K562 (cell line): ENCODE results near the gene NUDT21. TPM values are rescaled to one million over a fixed set of nuclear protein-coding genes. Genes with fewer than 3 reads are reported as not detected.

Experiments used
- ARID1B ChIP-seq: fragments of 450-650 bp; IDR thresholded peaks from 2 replicates; pipeline ENCODE4 v1.6.1; 2016; ENCODE audit warnings: antibody characterized with exemption, mild to moderate bottlenecking, inconsistent platforms
- BRCA1 ChIP-seq, 2 experiments: fragments of 450-650 bp in 1 of 2; sonication (generic) in 1 of 2; formaldehyde crosslinking in 1 of 2; IDR thresholded peaks; 2 replicates each; pipeline versions ENCODE4 v1.5.0 to v1.6.1; 2017 to 2020; ENCODE audit warnings: mild to moderate bottlenecking in 1 of 2, missing genetic modification reagents in 1 of 2
- BRD9 ChIP-seq: fragments of 450-650 bp; IDR thresholded peaks from 2 replicates; pipeline ENCODE4 v1.6.1; 2018; ENCODE audit warnings: low read depth; ENCODE audit not compliant: partially characterized antibody
- CC2D1A ChIP-seq: fragments of 450-650 bp; IDR thresholded peaks from 2 replicates; pipeline ENCODE4 v1.6.1; 2017; ENCODE audit warnings: mild to moderate bottlenecking
- COPS2 ChIP-seq: fragments of 450-650 bp; conservative IDR thresholded peaks from 2 replicates; pipeline ENCODE4 v1.6.1; 2016; ENCODE audit warnings: mild to moderate bottlenecking, moderate library complexity
- CUX1 ChIP-seq: fragments of 200-800 bp; sonication (Bioruptor generic); IDR thresholded peaks from 2 replicates; pipeline ENCODE4 v1.6.1; 2016; ENCODE audit warnings: missing genetic modification characterization, missing compliant biosample characterization
- ELF4 ChIP-seq: fragments of 450-650 bp; formaldehyde crosslinking; IDR thresholded peaks from 2 replicates; pipeline ENCODE4 v1.4.0; 2022; ENCODE audit warnings: missing genetic modification characterization
- EWSR1 ChIP-seq: fragments of 450-650 bp; IDR thresholded peaks from 2 replicates; pipeline ENCODE4 v1.6.1; 2018; ENCODE audit warnings: borderline replicate concordance, mild to moderate bottlenecking, low read depth, moderate library complexity; ENCODE audit not compliant: partially characterized antibody
- FIP1L1 ChIP-seq: fragments of 200-400 bp; formaldehyde crosslinking; IDR thresholded peaks from 2 replicates; pipeline ENCODE4 v1.6.1; 2018; ENCODE audit warnings: mild to moderate bottlenecking, low read depth, low read length; ENCODE audit not compliant: poor library complexity, severe bottlenecking
- FOXJ2 ChIP-seq: fragments of 200-800 bp; sonication (Bioruptor generic); IDR thresholded peaks from 2 replicates; pipeline ENCODE4 v1.6.1; 2016; ENCODE audit warnings: missing genetic modification characterization, missing compliant biosample characterization
- MEF2D ChIP-seq: conservative IDR thresholded peaks from 2 replicates; pipeline ENCODE4 v1.6.1; 2016; ENCODE audit warnings: low read depth, missing genetic modification characterization, missing compliant biosample characterization
- MXI1 ChIP-seq: IDR thresholded peaks from 2 replicates; pipeline ENCODE4 v1.6.1; 2011; ENCODE audit warnings: low read depth, mild to moderate bottlenecking, improper control_type of control experiment, low read length
- POLR2A ChIP-seq: fragments of 450-650 bp; conservative IDR thresholded peaks from 2 replicates; pipeline ENCODE4 v1.6.1; 2016
- PTBP1 ChIP-seq: fragments of 200-400 bp; formaldehyde crosslinking; IDR thresholded peaks from 2 replicates; pipeline ENCODE4 v1.6.1; 2017; ENCODE audit warnings: low read depth, low read length
- TBL1XR1 ChIP-seq, 2 experiments: IDR thresholded peaks; 2 replicates each; pipeline ENCODE4 v1.6.1; 2012; ENCODE audit warnings: improper control_type of control experiment in 2 of 2, low read length in 2 of 2, mild to moderate bottlenecking in 1 of 2
- TBP ChIP-seq: optimal IDR thresholded peaks from 2 replicates; pipeline ENCODE3; 2011; ENCODE audit warnings: low read depth, low read length, improper control_type of control experiment
- TEAD4 ChIP-seq, 2 experiments: sonication (generic) in 1 of 2; formaldehyde crosslinking in 1 of 2; IDR thresholded peaks; 2 replicates each; pipeline versions ENCODE4 v1.6.1 to v1.8.0; 2012 to 2022; ENCODE audit warnings: borderline replicate concordance in 1 of 2, inconsistent platforms in 1 of 2, low read length in 1 of 2, mild to moderate bottlenecking in 1 of 2, missing genetic modification reagents in 1 of 2
- ZNF239 ChIP-seq: fragments of 250-450 bp; sonication (Bioruptor Pico); IDR thresholded peaks from 2 replicates; pipeline ENCODE4 v1.4.0; 2020; ENCODE audit warnings: mild to moderate bottlenecking
- polyA plus RNA-seq, 8 experiments: library from polyadenylated mRNA; depleted of rRNA in 4 of 8; stranded (reverse) in 5 of 8; unstranded in 3 of 8; fragments of >200 nt; fragmentation: Nextera tagmentation in 2 of 8; fragmentation: Illumina TruSeq in 1 of 8; extraction: Ambion mirVana in 2 of 8; extraction: Trizol in 1 of 8; gene quantifications; 2 replicates each; pipeline versions ENCODE4 v1.2.1 to v1.2.3, GENCODE V29; 2011 to 2014; ENCODE audit warnings: inconsistent platforms in 1 of 8, missing spikeins in 1 of 8
- total RNA-seq, 7 experiments: library from RNA; depleted of rRNA in 6 of 7; stranded (reverse); fragments of >200 nt in 6 of 7; fragmentation: Illumina TruSeq in 2 of 7; extraction: Trizol in 2 of 7; gene quantifications; 2 replicates each; pipeline versions ENCODE4 v1.2.1 to v1.2.3, GENCODE V29; 2011 to 2021; ENCODE audit warnings: low replicate concordance in 1 of 7
- TF ChIP-seq, protein P1 (sequence below): fragments of 250-450 bp; sonication (Bioruptor Pico); IDR thresholded peaks from 2 replicates; pipeline ENCODE4 v1.5.0; 2022; ENCODE audit warnings: mild to moderate bottlenecking
- TF ChIP-seq, protein P2 (sequence below): fragments of 250-450 bp; sonication (Bioruptor Pico); IDR thresholded peaks from 2 replicates; pipeline ENCODE4 v1.8.0; 2022; ENCODE audit warnings: moderate library complexity, mild to moderate bottlenecking, inconsistent platforms

The NUDT21 gene
- total and polyA plus RNA-seq, 9 of the 15 experiments (the other 6 are each of a cell fraction or from before 2014, with no cell fraction given): 62.4 to 218 (median 121) TPM

- no peak for TF ChIP-seq BRCA1 (IDR thresholded peaks at IDR 0.05)
- TF ChIP-seq BRCA1 (CRISPR knock-in tag; IDR thresholded peaks at IDR 0.05): no peak
- TF ChIP-seq BRD9: no peak
- TF ChIP-seq PTBP1: no peak
- TF ChIP-seq ARID1B: peak; percentile 97
- no peak for TF ChIP-seq FIP1L1
- TF ChIP-seq ZNF239 (CRISPR knock-in tag): peak; percentile 44
- TF ChIP-seq TBL1XR1 (IDR thresholded peaks at IDR 0.05; ENCODE audit: low read length in 2 of 2): peak in 1 of 2 experiments; percentile 99; a peak in 2 of 4 replicates
- TF ChIP-seq, protein P1, sequence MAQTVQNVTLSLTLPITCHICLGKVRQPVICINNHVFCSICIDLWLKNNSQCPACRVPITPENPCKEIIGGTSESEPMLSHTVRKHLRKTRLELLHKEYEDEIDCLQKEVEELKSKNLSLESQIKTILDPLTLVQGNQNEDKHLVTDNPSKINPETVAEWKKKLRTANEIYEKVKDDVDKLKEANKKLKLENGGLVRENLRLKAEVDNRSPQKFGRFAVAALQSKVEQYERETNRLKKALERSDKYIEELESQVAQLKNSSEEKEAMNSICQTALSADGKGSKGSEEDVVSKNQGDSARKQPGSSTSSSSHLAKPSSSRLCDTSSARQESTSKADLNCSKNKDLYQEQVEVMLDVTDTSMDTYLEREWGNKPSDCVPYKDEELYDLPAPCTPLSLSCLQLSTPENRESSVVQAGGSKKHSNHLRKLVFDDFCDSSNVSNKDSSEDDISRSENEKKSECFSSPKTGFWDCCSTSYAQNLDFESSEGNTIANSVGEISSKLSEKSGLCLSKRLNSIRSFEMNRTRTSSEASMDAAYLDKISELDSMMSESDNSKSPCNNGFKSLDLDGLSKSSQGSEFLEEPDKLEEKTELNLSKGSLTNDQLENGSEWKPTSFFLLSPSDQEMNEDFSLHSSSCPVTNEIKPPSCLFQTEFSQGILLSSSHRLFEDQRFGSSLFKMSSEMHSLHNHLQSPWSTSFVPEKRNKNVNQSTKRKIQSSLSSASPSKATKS (CRISPR knock-in tag): no peak
- TF ChIP-seq, protein P2, sequence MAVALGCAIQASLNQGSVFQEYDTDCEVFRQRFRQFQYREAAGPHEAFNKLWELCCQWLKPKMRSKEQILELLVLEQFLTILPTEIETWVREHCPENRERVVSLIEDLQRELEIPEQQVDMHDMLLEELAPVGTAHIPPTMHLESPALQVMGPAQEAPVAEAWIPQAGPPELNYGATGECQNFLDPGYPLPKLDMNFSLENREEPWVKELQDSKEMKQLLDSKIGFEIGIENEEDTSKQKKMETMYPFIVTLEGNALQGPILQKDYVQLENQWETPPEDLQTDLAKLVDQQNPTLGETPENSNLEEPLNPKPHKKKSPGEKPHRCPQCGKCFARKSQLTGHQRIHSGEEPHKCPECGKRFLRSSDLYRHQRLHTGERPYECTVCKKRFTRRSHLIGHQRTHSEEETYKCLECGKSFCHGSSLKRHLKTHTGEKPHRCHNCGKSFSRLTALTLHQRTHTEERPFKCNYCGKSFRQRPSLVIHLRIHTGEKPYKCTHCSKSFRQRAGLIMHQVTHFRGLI (CRISPR knock-in tag): peak; percentile 36; the same call in 1 of the 2 replicates
- TF ChIP-seq MEF2D: peak; percentile 99
- TF ChIP-seq FOXJ2 (tag): peak; percentile 67; the same call in 1 of the 2 replicates
- peak; percentile 73; the same call in 1 of the 2 replicates for TF ChIP-seq CUX1 (CRISPR knock-in tag)
- TF ChIP-seq TEAD4 (IDR thresholded peaks at IDR 0.05; ENCODE audit: low read length): peak; percentile 97
- TF ChIP-seq TEAD4 (CRISPR knock-in tag; IDR thresholded peaks at IDR 0.05; ENCODE audit: borderline replicate concordance): no peak
- TF ChIP-seq TBP: no peak
- TF ChIP-seq POLR2A: no peak
- peak; percentile 98 for TF ChIP-seq CC2D1A
- TF ChIP-seq MXI1: no peak
- no peak for TF ChIP-seq EWSR1
- TF ChIP-seq ELF4: no peak
- no peak for TF ChIP-seq COPS2
Observed at GRCh38 chr16:56462064-56462796, 11.1 kb upstream of the NUDT21 start (continued).
